A549 (cell line): ENCODE measurements around the gene DBH. TPM values are rescaled to one million over a fixed set of nuclear protein-coding genes. Genes with fewer than 3 reads are reported as not detected.

Experiments used
- ATAC-seq, 2 experiments: fragments of 200-7000 bp in 1 of 2; fragments of >200 bp in 1 of 2; cut with Nextera tagmentation in 1 of 2; cut with Tn5 transposase in 1 of 2; 3 replicates each; pipeline versions ENCODE4 v1.8.0 to v1.9.1; 2018 to 2020; ENCODE audit warnings: mild to moderate bottlenecking in 1 of 2, moderate library complexity in 1 of 2
- CTCF ChIA-PET: fragments of 300-600 bp; sonication (Branson Sonifier 250); formaldehyde crosslinking; extraction: SDS; loops from one replicate; lab custom pipeline; 2021; ENCODE audit warnings: antibody characterized with exemption, inconsistent platforms; lab: Yijun Ruan, JAX
- POLR2A ChIA-PET: fragments of 350-600 bp; formaldehyde crosslinking; extraction: SDS; loops from one replicate; lab custom pipeline; 2021; ENCODE audit warnings: antibody characterized with exemption, inconsistent platforms; lab: Yijun Ruan, JAX
- DNase-seq, 2 experiments: peaks; one replicate each; pipeline versions ENCODE4 v3.0.0 to v3.0.0-alpha.2; 2011 to 2016; ENCODE audit warnings: low read depth in 1 of 2, low spot score in 1 of 2
- FAIRE-seq: peaks from 2 replicates; lab custom pipeline; 2011; peaks lifted over from hg19 to GRCh38; lab: Jason Lieb, UNC
- H3K27ac ChIP-seq, 2 experiments: fragments of >200 bp; sonication (Bioruptor Twin); formaldehyde crosslinking; 3 replicates each; pipeline ENCODE4 v1.5.1; 2016 to 2017
- H3K4me1 ChIP-seq: fragments of >200 bp; sonication (Bioruptor Twin); formaldehyde crosslinking; 3 replicates; pipeline ENCODE4 v1.6.1; 2016
- H3K4me2 ChIP-seq: fragments of >200 bp; sonication (Bioruptor Twin); formaldehyde crosslinking; 3 replicates; pipeline ENCODE4 v1.6.1; 2016
- H3K4me3 ChIP-seq: fragments of >200 bp; sonication (Bioruptor Twin); formaldehyde crosslinking; 3 replicates; pipeline ENCODE4 v1.5.1; 2016
- H3K9me3 ChIP-seq: fragments of >200 bp; sonication (Bioruptor Twin); formaldehyde crosslinking; 3 replicates; pipeline ENCODE4 v1.6.1; 2016
- BHLHE40 ChIP-seq: IDR thresholded peaks from 2 replicates; pipeline ENCODE4 v1.6.1; 2012; ENCODE audit warnings: low read depth, low read length, inconsistent platforms
- CBX2 ChIP-seq: fragments of 200-600 bp; sonication (generic); IDR thresholded peaks from 2 replicates; pipeline ENCODE4 v1.6.1; 2016; ENCODE audit warnings: low read depth, mild to moderate bottlenecking, borderline replicate concordance
- CBX8 ChIP-seq: fragments of 200-600 bp; sonication (generic); IDR thresholded peaks from 2 replicates; pipeline ENCODE4 v1.6.1; 2016
- CEBPB ChIP-seq, 2 experiments: fragments of >200 bp in 1 of 2; sonication (Bioruptor Twin) in 1 of 2; formaldehyde crosslinking in 1 of 2; IDR thresholded peaks; 2 replicates each; pipeline ENCODE4 v1.6.1; 2012 to 2016
- CTCF ChIP-seq: fragments of >200 bp; sonication (Bioruptor Twin); formaldehyde crosslinking; IDR thresholded peaks from 3 replicates; pipeline ENCODE4 v1.5.1; 2016
- EHF ChIP-seq: fragments of 250-450 bp; sonication (Bioruptor Pico); IDR thresholded peaks from 2 replicates; pipeline ENCODE4 v1.5.0; 2020; ENCODE audit warnings: mild to moderate bottlenecking
- EP300 ChIP-seq, 2 experiments: fragments of >200 bp; sonication (Bioruptor Twin); formaldehyde crosslinking; IDR thresholded peaks; 2 replicates in 1 of 2; 3 replicates in 1 of 2; pipeline ENCODE4 v1.6.1; 2016 to 2017
- FOXS1 ChIP-seq: fragments of 250-450 bp; sonication (Bioruptor Pico); IDR thresholded peaks from 2 replicates; pipeline ENCODE4 v1.5.0; 2020; ENCODE audit warnings: mild to moderate bottlenecking, moderate library complexity
- GATA3 ChIP-seq: IDR thresholded peaks from 2 replicates; pipeline ENCODE4 v1.6.1; 2012; ENCODE audit warnings: borderline replicate concordance
- HDAC2 ChIP-seq: fragments of 200-600 bp; sonication (generic); IDR thresholded peaks from 2 replicates; pipeline ENCODE4 v1.6.1; 2016
- HES2 ChIP-seq: fragments of >200 bp; sonication (Bioruptor Twin); formaldehyde crosslinking; IDR thresholded peaks from 2 replicates; pipeline ENCODE4 v1.6.1; 2016
- HMGXB4 ChIP-seq: fragments of 250-450 bp; sonication (Bioruptor Pico); IDR thresholded peaks from 2 replicates; pipeline ENCODE4 v1.5.0; 2021; ENCODE audit warnings: mild to moderate bottlenecking, moderate library complexity, borderline replicate concordance
- JUN ChIP-seq, 2 experiments: fragments of >200 bp; sonication (Bioruptor Twin); formaldehyde crosslinking; IDR thresholded peaks; 2 replicates in 1 of 2; 3 replicates in 1 of 2; pipeline ENCODE4 v1.6.1; 2016 to 2017
- MAFK ChIP-seq: fragments of 450-650 bp; IDR thresholded peaks from 2 replicates; pipeline ENCODE4 v1.6.1; 2014; ENCODE audit not compliant: partially characterized antibody
- NPAS2 ChIP-seq: fragments of 250-450 bp; sonication (Bioruptor Pico); IDR thresholded peaks from 2 replicates; pipeline ENCODE4 v1.8.0; 2022; ENCODE audit warnings: mild to moderate bottlenecking, moderate library complexity, borderline replicate concordance
- PHF8 ChIP-seq: fragments of 200-600 bp; sonication (generic); IDR thresholded peaks from 2 replicates; pipeline ENCODE4 v1.6.1; 2016; ENCODE audit warnings: low read depth, mild to moderate bottlenecking, antibody characterized with exemption, moderate library complexity, borderline replicate concordance
- RAD21 ChIP-seq, 2 experiments: fragments of >200 bp in 1 of 2; sonication (Bioruptor Twin) in 1 of 2; formaldehyde crosslinking in 1 of 2; IDR thresholded peaks in 1 of 2; conservative IDR thresholded peaks in 1 of 2; 2 replicates in 1 of 2; 3 replicates in 1 of 2; pipeline ENCODE4 v1.6.1; 2012 to 2018; ENCODE audit warnings: inconsistent platforms in 1 of 2
- TP53 ChIP-seq: fragments of 250-450 bp; sonication (Bioruptor Pico); IDR thresholded peaks from 2 replicates; pipeline ENCODE4 v1.5.0; 2021; ENCODE audit warnings: mild to moderate bottlenecking, moderate library complexity
- ZC3H11A ChIP-seq: fragments of 450-650 bp; IDR thresholded peaks from 2 replicates; pipeline ENCODE4 v1.6.1; 2014; ENCODE audit warnings: antibody characterized with exemption, mild to moderate bottlenecking
- ZNF302 ChIP-seq: fragments of 250-450 bp; sonication (Bioruptor Pico); IDR thresholded peaks from 2 replicates; pipeline ENCODE4 v1.9.0; 2021; ENCODE audit warnings: inconsistent platforms, mild to moderate bottlenecking, moderate library complexity
- ZSCAN20 ChIP-seq: fragments of 250-450 bp; sonication (Bioruptor Pico); IDR thresholded peaks from 2 replicates; pipeline ENCODE4 v1.8.0; 2022; ENCODE audit warnings: mild to moderate bottlenecking, moderate library complexity
- WGBS: methylation state at CpG from one replicate; pipeline ENCODE4 v1.1.6; 2017; ENCODE audit errors: missing lambda C conversion rate; 5-methylcytosine and 5-hydroxymethylcytosine counted together
- polyA plus RNA-seq, 4 experiments: library from polyadenylated mRNA; depleted of rRNA in 3 of 4; stranded (reverse); fragments of >200 nt; fragmentation: RNase III in 1 of 4; extraction: RNeasy Plus Mini Kit Qiagen cat#74134 plus additional on column Dnase treatment in 1 of 4; gene quantifications; 2 replicates in 3 of 4; 3 replicates in 1 of 4; pipeline ENCODE4 v1.2.3, GENCODE V29; 2011 to 2017
- TF ChIP-seq, protein P1 (sequence below): fragments of 150-350 bp; IDR thresholded peaks from 2 replicates; pipeline ENCODE4 v1.6.1; 2014; ENCODE audit warnings: low read depth, mild to moderate bottlenecking, low read length

DBH gene
- polyA plus RNA-seq, 2 of the 4 experiments (the other 2 are of a cell fraction) = not detected

GRCh38 chr9:133638076-133638475, 1.9 kb downstream of the DBH start:
- CTCF ChIA-PET = no interaction called here
- no peaks in the 10 kb centered on the region for H3K9me3 ChIP-seq
- H3K4me1 ChIP-seq = no peaks in the 10 kb centered on the region
- FAIRE-seq (no peak), DNase-seq (no peak), ATAC-seq (no peak)
- no peak overlapping the region for H3K4me3 ChIP-seq
- no peak for TF ChIP-seq BHLHE40
- no peak for TF ChIP-seq EP300 (IDR thresholded peaks at IDR 0.05)
- no peak for TF ChIP-seq ZNF302 (CRISPR knock-in tag)
- no peak for TF ChIP-seq MAFK
- no peak for TF ChIP-seq GATA3
- TF ChIP-seq ZSCAN20 (CRISPR knock-in tag) = no peak
- TF ChIP-seq NPAS2 (CRISPR knock-in tag) = no peak
- TF ChIP-seq HES2 = no peak
- TF ChIP-seq RAD21 (conservative IDR thresholded peaks at IDR 0.05 in 1 of 2, IDR thresholded peaks at IDR 0.05 in 1 of 2) = no peak
- H3K4me2 ChIP-seq = no peak overlapping the region
- H3K27ac ChIP-seq = no peak overlapping the region
- POLR2A ChIA-PET = no interaction called here
- WGBS = 25% methylated on average over 8 of the region's 8 CpGs

- ATAC-seq (no peak), FAIRE-seq (no peak), DNase-seq (no peak)
- ChIA-PET POLR2A (no interaction called here), CTCF (no interaction called here)
- no peak for TF ChIP-seq EP300 (IDR thresholded peaks at IDR 0.05)
- no peak for TF ChIP-seq ZSCAN20 (CRISPR knock-in tag)
- TF ChIP-seq FOXS1 (CRISPR knock-in tag) = no peak
- no peak for TF ChIP-seq CTCF
- TF ChIP-seq EHF (CRISPR knock-in tag) = no peak
- TF ChIP-seq ZC3H11A = no peak
- TF ChIP-seq TP53 (CRISPR knock-in tag) = no peak
- no peak for TF ChIP-seq CEBPB (IDR thresholded peaks at IDR 0.05)
- TF ChIP-seq CBX8 = no peak
- no peak for TF ChIP-seq JUN (IDR thresholded peaks at IDR 0.05)
- TF ChIP-seq, protein P1, sequence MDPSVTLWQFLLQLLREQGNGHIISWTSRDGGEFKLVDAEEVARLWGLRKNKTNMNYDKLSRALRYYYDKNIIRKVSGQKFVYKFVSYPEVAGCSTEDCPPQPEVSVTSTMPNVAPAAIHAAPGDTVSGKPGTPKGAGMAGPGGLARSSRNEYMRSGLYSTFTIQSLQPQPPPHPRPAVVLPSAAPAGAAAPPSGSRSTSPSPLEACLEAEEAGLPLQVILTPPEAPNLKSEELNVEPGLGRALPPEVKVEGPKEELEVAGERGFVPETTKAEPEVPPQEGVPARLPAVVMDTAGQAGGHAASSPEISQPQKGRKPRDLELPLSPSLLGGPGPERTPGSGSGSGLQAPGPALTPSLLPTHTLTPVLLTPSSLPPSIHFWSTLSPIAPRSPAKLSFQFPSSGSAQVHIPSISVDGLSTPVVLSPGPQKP = no peak
- TF ChIP-seq PHF8 = no peak
- no peak for TF ChIP-seq NPAS2 (CRISPR knock-in tag)
- no peak for TF ChIP-seq CBX2
- TF ChIP-seq ZNF302 (CRISPR knock-in tag) = no peak
- TF ChIP-seq RAD21 (conservative IDR thresholded peaks at IDR 0.05 in 1 of 2, IDR thresholded peaks at IDR 0.05 in 1 of 2) = no peak
- no peak for TF ChIP-seq HDAC2
- no peak for TF ChIP-seq MAFK
- no peak for TF ChIP-seq HMGXB4
- no peak overlapping the region for H3K4me3 ChIP-seq
- no peak overlapping the region for H3K4me2 ChIP-seq
- no peaks in the 10 kb centered on the region for H3K4me1 ChIP-seq
- WGBS = 7% methylated on average over 8 of the region's 8 CpGs
- H3K27ac ChIP-seq = no peak overlapping the region
- H3K9me3 ChIP-seq = no peaks in the 10 kb centered on the region
Observed at GRCh38 chr9:133638711-133639110, 2.5 kb downstream of the DBH start.
